WTC11 (cell line): ENCODE results near the gene OGFOD2. TPM values are rescaled to one million over a fixed set of nuclear protein-coding genes. Genes with fewer than 3 reads are reported as not detected.

ENCODE experiments used
- ATAC-seq: fragments of 200-7000 bp; cut with Tn5 transposase; 2 replicates; pipeline ENCODE4 v1.10.0; 2021; ENCODE audit warnings: mild to moderate bottlenecking, moderate library complexity
- CTCF ChIA-PET: fragments of 300-600 bp; sonication (Branson Sonifier 250); formaldehyde crosslinking; loops from one replicate; lab custom pipeline; 2021; ENCODE audit warnings: antibody characterized with exemption; lab: Charles Lee
- POLR2A ChIA-PET: fragments of 350-600 bp; sonication (Branson Sonifier 250); formaldehyde crosslinking; loops from one replicate; lab custom pipeline; 2021; ENCODE audit warnings: antibody characterized with exemption; lab: Charles Lee
- DNase-seq: peaks from one replicate; pipeline ENCODE4 v3.0.0; 2021; ENCODE audit warnings: low spot score
- H3K27ac Mint-ChIP-seq: 2 replicates; pipeline ENCODE4 v1.8.0; 2021; ENCODE audit warnings: mixed read lengths
- H3K27me3 Mint-ChIP-seq: 2 replicates; pipeline ENCODE4 v1.8.0; 2021; ENCODE audit warnings: low read depth, mild to moderate bottlenecking, moderate library complexity, mixed read lengths
- H3K36me3 Mint-ChIP-seq: 2 replicates; pipeline ENCODE4 v1.8.0; 2021; ENCODE audit warnings: mixed read lengths
- H3K4me1 Mint-ChIP-seq: 2 replicates; pipeline ENCODE4 v1.8.0; 2022; ENCODE audit warnings: mixed read lengths
- H3K4me3 Mint-ChIP-seq: 2 replicates; pipeline ENCODE4 v1.8.0; 2021; ENCODE audit warnings: mild to moderate bottlenecking, moderate library complexity, mixed read lengths
- H3K9me3 Mint-ChIP-seq: 2 replicates; pipeline ENCODE4 v1.8.0; 2021; ENCODE audit warnings: mixed read lengths
- CREM ChIP-seq: sonication (generic); formaldehyde crosslinking; IDR thresholded peaks from 2 replicates; pipeline ENCODE4 v1.8.1; 2022; ENCODE audit warnings: mild to moderate bottlenecking, missing genetic modification reagents, moderate library complexity
- ESRRA ChIP-seq: sonication (generic); formaldehyde crosslinking; IDR thresholded peaks from 2 replicates; pipeline ENCODE4 v1.8.1; 2022; ENCODE audit warnings: mild to moderate bottlenecking, missing genetic modification reagents, borderline replicate concordance
- RORB ChIP-seq: fragments of 250-450 bp; sonication (Bioruptor Pico); IDR thresholded peaks from 2 replicates; pipeline ENCODE4 v1.9.0; 2021; ENCODE audit warnings: mild to moderate bottlenecking
- TP53 ChIP-seq: sonication (generic); formaldehyde crosslinking; IDR thresholded peaks from 2 replicates; pipeline ENCODE4 v1.8.1; 2023; ENCODE audit warnings: mild to moderate bottlenecking, missing genetic modification reagents
- ZBTB21 ChIP-seq: sonication (generic); formaldehyde crosslinking; IDR thresholded peaks from 2 replicates; pipeline ENCODE4 v1.8.1; 2023; ENCODE audit warnings: mild to moderate bottlenecking, missing genetic modification reagents, borderline replicate concordance
- ZNF138 ChIP-seq: sonication (generic); formaldehyde crosslinking; conservative IDR thresholded peaks from 2 replicates; pipeline ENCODE4 v1.8.1; 2022; ENCODE audit warnings: mild to moderate bottlenecking, moderate library complexity, missing genetic modification reagents
- ZNF416 ChIP-seq: fragments of 250-450 bp; sonication (Bioruptor Pico); IDR thresholded peaks from 2 replicates; pipeline ENCODE4 v1.9.0; 2021; ENCODE audit warnings: mild to moderate bottlenecking, inconsistent platforms
- total RNA-seq: library from RNA; stranded (reverse); gene quantifications from 3 replicates; pipeline ENCODE4 v1.2.3, GENCODE V29; 2021
- TF ChIP-seq, protein P1 (sequence below): fragments of 250-450 bp; sonication (Bioruptor Pico); IDR thresholded peaks from 2 replicates; pipeline ENCODE4 v1.9.0; 2021; ENCODE audit warnings: mild to moderate bottlenecking, borderline replicate concordance
- TF ChIP-seq, protein P2 (sequence below): fragments of 250-450 bp; sonication (Bioruptor Pico); IDR thresholded peaks from 2 replicates; pipeline ENCODE4 v1.8.0; 2021; ENCODE audit warnings: mild to moderate bottlenecking
- TF ChIP-seq, protein P3 (sequence below): sonication (generic); formaldehyde crosslinking; IDR thresholded peaks from 2 replicates; pipeline ENCODE4 v1.8.1; 2022; ENCODE audit warnings: mild to moderate bottlenecking, missing genetic modification reagents, moderate library complexity, borderline replicate concordance
- TF ChIP-seq, protein P4 (sequence below): sonication (generic); formaldehyde crosslinking; IDR thresholded peaks from 2 replicates; pipeline ENCODE4 v1.8.1; 2023; ENCODE audit warnings: mild to moderate bottlenecking, missing genetic modification reagents, borderline replicate concordance
- TF ChIP-seq, protein P5 (sequence below): sonication (generic); formaldehyde crosslinking; conservative IDR thresholded peaks from 2 replicates; pipeline ENCODE4 v1.8.1; 2022; ENCODE audit warnings: mild to moderate bottlenecking, missing genetic modification reagents
- TF ChIP-seq, protein P6 (sequence below): fragments of 250-450 bp; sonication (Bioruptor Pico); IDR thresholded peaks from 2 replicates; pipeline ENCODE4 v1.9.0; 2021; ENCODE audit warnings: mild to moderate bottlenecking

OGFOD2 gene
- total RNA-seq, 1 experiment from 2014 or later: 28.1 TPM

DNA sequence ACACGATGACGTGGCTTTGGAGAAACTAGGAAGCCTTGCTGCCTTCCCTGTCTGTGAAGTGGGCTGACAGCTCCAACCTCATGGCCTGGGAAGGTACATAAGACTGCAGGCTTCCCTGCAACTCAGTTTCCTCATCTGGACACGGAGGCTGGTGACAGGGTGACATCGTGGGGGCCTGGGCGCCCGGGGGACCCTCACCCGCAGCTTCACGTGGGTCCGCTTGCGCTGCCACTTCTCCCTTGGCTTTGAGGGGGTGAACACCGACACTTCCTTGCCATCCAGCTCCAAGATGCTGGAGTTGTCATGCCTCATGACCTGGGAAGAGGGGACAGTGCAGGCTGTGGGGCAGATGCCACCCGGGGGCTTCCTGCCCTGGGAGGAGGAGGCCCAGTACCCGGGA lies 13.0 kb downstream of the OGFOD2 start (continued):
- TF ChIP-seq, protein P1, sequence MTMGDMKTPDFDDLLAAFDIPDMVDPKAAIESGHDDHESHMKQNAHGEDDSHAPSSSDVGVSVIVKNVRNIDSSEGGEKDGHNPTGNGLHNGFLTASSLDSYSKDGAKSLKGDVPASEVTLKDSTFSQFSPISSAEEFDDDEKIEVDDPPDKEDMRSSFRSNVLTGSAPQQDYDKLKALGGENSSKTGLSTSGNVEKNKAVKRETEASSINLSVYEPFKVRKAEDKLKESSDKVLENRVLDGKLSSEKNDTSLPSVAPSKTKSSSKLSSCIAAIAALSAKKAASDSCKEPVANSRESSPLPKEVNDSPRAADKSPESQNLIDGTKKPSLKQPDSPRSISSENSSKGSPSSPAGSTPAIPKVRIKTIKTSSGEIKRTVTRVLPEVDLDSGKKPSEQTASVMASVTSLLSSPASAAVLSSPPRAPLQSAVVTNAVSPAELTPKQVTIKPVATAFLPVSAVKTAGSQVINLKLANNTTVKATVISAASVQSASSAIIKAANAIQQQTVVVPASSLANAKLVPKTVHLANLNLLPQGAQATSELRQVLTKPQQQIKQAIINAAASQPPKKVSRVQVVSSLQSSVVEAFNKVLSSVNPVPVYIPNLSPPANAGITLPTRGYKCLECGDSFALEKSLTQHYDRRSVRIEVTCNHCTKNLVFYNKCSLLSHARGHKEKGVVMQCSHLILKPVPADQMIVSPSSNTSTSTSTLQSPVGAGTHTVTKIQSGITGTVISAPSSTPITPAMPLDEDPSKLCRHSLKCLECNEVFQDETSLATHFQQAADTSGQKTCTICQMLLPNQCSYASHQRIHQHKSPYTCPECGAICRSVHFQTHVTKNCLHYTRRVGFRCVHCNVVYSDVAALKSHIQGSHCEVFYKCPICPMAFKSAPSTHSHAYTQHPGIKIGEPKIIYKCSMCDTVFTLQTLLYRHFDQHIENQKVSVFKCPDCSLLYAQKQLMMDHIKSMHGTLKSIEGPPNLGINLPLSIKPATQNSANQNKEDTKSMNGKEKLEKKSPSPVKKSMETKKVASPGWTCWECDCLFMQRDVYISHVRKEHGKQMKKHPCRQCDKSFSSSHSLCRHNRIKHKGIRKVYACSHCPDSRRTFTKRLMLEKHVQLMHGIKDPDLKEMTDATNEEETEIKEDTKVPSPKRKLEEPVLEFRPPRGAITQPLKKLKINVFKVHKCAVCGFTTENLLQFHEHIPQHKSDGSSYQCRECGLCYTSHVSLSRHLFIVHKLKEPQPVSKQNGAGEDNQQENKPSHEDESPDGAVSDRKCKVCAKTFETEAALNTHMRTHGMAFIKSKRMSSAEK (CRISPR knock-in tag): no peak
- TF ChIP-seq CREM (CRISPR knock-in tag): no peak

DNA sequence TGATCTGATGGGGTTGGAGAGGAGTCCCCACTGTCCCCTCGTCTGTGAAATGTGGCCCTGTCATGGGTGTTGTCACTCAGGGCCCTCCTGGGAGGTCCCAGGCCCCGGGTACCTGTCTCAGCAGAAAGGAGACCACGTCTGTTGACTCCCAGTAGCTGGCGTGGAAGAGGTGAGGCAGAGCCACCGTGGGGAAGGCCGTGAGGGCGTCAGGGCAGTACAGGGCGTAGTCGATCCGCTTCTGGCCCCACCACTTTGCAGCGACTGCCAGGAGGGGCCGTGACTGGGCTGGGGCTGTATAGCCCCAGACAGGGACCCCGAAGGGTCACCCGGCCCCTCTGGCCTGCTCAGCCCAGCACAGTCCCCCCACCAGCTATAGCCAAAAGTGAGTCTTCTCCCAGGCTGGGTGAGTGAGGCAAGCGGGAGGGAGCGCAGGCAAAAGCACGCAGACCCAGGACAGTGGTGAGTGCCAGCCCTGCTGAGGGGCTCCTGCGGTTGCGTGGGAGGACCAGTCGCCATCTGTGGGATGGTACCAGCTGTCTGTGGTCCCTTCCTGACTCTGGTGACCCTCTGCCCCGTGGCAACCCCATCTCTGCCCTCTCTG lies 13.7 kb downstream of the OGFOD2 start:
- ChIA-PET CTCF (interaction anchor here (0.8 to 3.2 kb wide), 8 partner anchors 11 to 249 kb away, joined by 3 to 18 read pairs (median 3); partner anchors contain the start of genes MPHOSPH9 and PITPNM2), POLR2A (no interaction called here)
- no peak for ATAC-seq
- Mint-ChIP-seq H3K4me1 (peaks cover 5% of the 10 kb centered on the region; the same call in 1 of the 2 replicates), H3K27ac (no peak overlapping the region), H3K4me3 (no peak overlapping the region), H3K27me3 (no peaks in the 10 kb centered on the region), H3K36me3 (no peaks in the 10 kb centered on the region; the same call in 1 of the 2 replicates), H3K9me3 (no peaks in the 10 kb centered on the region)
- TF ChIP-seq TP53 (CRISPR knock-in tag) (no peak), ESRRA (CRISPR knock-in tag) (no peak)
- TF ChIP-seq, protein P2, sequence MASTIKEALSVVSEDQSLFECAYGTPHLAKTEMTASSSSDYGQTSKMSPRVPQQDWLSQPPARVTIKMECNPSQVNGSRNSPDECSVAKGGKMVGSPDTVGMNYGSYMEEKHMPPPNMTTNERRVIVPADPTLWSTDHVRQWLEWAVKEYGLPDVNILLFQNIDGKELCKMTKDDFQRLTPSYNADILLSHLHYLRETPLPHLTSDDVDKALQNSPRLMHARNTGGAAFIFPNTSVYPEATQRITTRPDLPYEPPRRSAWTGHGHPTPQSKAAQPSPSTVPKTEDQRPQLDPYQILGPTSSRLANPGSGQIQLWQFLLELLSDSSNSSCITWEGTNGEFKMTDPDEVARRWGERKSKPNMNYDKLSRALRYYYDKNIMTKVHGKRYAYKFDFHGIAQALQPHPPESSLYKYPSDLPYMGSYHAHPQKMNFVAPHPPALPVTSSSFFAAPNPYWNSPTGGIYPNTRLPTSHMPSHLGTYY (CRISPR knock-in tag): no peak
- TF ChIP-seq, protein P3, sequence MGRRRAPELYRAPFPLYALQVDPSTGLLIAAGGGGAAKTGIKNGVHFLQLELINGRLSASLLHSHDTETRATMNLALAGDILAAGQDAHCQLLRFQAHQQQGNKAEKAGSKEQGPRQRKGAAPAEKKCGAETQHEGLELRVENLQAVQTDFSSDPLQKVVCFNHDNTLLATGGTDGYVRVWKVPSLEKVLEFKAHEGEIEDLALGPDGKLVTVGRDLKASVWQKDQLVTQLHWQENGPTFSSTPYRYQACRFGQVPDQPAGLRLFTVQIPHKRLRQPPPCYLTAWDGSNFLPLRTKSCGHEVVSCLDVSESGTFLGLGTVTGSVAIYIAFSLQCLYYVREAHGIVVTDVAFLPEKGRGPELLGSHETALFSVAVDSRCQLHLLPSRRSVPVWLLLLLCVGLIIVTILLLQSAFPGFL (CRISPR knock-in tag): no peak
- no peak for DNase-seq

DNA sequence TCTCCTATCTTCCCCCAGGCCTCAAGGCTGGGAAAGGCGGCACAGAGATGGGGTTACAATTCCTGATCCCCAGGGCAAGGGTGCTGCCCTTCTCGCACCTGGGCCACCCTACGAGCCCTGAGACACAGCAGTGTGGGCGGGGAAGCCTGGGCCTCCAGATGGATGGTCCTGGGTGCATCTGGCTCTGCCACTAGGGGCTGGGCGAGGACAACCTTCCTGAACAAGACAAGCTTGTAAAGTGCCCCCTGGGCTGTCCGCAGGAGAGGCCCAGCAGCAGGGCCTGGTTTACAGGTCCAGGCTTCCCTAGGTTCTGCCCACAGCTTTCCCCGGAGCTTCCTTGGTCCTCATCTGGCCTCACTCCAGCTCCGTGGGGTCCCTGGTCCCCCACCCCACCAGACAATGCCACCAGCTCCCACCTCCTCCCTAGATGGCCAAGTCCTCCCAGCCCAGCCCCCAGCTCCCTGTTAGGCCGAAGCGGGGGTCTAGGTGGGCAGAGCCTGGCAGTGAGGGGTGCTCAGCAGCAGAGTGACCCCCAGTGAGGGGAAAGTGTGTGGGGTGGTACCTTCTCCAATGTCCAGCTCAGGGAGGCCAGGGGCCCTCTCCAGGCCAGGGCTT lies 14.3 kb downstream of the OGFOD2 start:
- H3K4me1 Mint-ChIP-seq: peaks cover 3% of the 10 kb centered on the region; the same call in 1 of the 2 replicates
- no peaks in the 10 kb centered on the region for H3K9me3 Mint-ChIP-seq
- ATAC-seq (peak; percentile 25), DNase-seq (no peak)
- no peaks in the 10 kb centered on the region for H3K27me3 Mint-ChIP-seq
- H3K27ac Mint-ChIP-seq: no peak overlapping the region
- POLR2A ChIA-PET: no interaction called here
- H3K36me3 Mint-ChIP-seq: no peaks in the 10 kb centered on the region; the same call in 1 of the 2 replicates
- H3K4me3 Mint-ChIP-seq: no peak overlapping the region
- CTCF ChIA-PET: interaction anchor here (0.8 to 3.2 kb wide), 9 partner anchors 10 to 249 kb away, joined by 3 to 18 read pairs (median 3); partner anchors contain the start of genes MPHOSPH9 and PITPNM2
- TF ChIP-seq, protein P3 (CRISPR knock-in tag): no peak
- TF ChIP-seq RORB (CRISPR knock-in tag) (no peak), ZNF138 (CRISPR knock-in tag) (no peak), ZBTB21 (CRISPR knock-in tag) (no peak), ZNF416 (CRISPR knock-in tag) (no peak)
- TF ChIP-seq, protein P4, sequence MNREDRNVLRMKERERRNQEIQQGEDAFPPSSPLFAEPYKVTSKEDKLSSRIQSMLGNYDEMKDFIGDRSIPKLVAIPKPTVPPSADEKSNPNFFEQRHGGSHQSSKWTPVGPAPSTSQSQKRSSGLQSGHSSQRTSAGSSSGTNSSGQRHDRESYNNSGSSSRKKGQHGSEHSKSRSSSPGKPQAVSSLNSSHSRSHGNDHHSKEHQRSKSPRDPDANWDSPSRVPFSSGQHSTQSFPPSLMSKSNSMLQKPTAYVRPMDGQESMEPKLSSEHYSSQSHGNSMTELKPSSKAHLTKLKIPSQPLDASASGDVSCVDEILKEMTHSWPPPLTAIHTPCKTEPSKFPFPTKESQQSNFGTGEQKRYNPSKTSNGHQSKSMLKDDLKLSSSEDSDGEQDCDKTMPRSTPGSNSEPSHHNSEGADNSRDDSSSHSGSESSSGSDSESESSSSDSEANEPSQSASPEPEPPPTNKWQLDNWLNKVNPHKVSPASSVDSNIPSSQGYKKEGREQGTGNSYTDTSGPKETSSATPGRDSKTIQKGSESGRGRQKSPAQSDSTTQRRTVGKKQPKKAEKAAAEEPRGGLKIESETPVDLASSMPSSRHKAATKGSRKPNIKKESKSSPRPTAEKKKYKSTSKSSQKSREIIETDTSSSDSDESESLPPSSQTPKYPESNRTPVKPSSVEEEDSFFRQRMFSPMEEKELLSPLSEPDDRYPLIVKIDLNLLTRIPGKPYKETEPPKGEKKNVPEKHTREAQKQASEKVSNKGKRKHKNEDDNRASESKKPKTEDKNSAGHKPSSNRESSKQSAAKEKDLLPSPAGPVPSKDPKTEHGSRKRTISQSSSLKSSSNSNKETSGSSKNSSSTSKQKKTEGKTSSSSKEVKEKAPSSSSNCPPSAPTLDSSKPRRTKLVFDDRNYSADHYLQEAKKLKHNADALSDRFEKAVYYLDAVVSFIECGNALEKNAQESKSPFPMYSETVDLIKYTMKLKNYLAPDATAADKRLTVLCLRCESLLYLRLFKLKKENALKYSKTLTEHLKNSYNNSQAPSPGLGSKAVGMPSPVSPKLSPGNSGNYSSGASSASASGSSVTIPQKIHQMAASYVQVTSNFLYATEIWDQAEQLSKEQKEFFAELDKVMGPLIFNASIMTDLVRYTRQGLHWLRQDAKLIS: no peak
- TF ChIP-seq, protein P5, sequence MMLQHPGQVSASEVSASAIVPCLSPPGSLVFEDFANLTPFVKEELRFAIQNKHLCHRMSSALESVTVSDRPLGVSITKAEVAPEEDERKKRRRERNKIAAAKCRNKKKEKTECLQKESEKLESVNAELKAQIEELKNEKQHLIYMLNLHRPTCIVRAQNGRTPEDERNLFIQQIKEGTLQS: no peak
- TF ChIP-seq, protein P6, sequence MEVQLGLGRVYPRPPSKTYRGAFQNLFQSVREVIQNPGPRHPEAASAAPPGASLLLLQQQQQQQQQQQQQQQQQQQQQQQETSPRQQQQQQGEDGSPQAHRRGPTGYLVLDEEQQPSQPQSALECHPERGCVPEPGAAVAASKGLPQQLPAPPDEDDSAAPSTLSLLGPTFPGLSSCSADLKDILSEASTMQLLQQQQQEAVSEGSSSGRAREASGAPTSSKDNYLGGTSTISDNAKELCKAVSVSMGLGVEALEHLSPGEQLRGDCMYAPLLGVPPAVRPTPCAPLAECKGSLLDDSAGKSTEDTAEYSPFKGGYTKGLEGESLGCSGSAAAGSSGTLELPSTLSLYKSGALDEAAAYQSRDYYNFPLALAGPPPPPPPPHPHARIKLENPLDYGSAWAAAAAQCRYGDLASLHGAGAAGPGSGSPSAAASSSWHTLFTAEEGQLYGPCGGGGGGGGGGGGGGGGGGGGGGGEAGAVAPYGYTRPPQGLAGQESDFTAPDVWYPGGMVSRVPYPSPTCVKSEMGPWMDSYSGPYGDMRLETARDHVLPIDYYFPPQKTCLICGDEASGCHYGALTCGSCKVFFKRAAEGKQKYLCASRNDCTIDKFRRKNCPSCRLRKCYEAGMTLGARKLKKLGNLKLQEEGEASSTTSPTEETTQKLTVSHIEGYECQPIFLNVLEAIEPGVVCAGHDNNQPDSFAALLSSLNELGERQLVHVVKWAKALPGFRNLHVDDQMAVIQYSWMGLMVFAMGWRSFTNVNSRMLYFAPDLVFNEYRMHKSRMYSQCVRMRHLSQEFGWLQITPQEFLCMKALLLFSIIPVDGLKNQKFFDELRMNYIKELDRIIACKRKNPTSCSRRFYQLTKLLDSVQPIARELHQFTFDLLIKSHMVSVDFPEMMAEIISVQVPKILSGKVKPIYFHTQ (CRISPR knock-in tag): no peak
